Ovary (tissue), 9 donors: ENCODE data around the gene OGDHL. TPM values are rescaled to one million over a fixed set of nuclear protein-coding genes. Genes with fewer than 3 reads are reported as not detected.

Experiments
- DNase-seq, 5 donors: peaks; one replicate each; pipeline ENCODE4 v3.0.0-alpha.2; 2019 to 2020
- H3K27ac ChIP-seq, 2 donors: fragments of 200-600 bp; one replicate each; pipeline versions ENCODE4 v1.5.1 to v1.8.0; 2019 to 2022
- H3K27me3 ChIP-seq: fragments of 200-600 bp; one replicate; pipeline ENCODE4 v1.8.0; 2022
- H3K36me3 ChIP-seq: fragments of 200-600 bp; sonication (generic); one replicate; pipeline ENCODE4 v1.5.1; 2019
- H3K4me1 ChIP-seq: one replicate; pipeline ENCODE4 v1.8.1; 2013; ENCODE audit warnings: mild to moderate bottlenecking, moderate library complexity; ENCODE audit not compliant: insufficient read depth
- H3K4me3 ChIP-seq: fragments of 200-600 bp; sonication (generic); one replicate; pipeline ENCODE4 v1.5.1; 2017
- H3K9me3 ChIP-seq, 2 donors: fragments of 200-600 bp in 1 of 2; sonication (generic) in 1 of 2; one replicate each; pipeline versions ENCODE4 v1.5.1 to v1.8.1; 2013 to 2019; ENCODE audit warnings: mild to moderate bottlenecking in 1 of 2, moderate library complexity in 1 of 2
- EP300 ChIP-seq: sonication (generic); formaldehyde crosslinking; IDR thresholded peaks from one replicate; pipeline ENCODE4 v1.6.1; 2017; ENCODE audit warnings: antibody characterized with exemption
- POLR2A ChIP-seq: fragments of 450-650 bp; IDR thresholded peaks from one replicate; pipeline ENCODE4 v1.6.1; 2017; ENCODE audit warnings: antibody characterized with exemption, mild to moderate bottlenecking, moderate library complexity
- WGBS, 3 donors: extraction: QIAGEN DNeasy Blood & Tissue Kit in 1 of 3; methylation state at CpG; one replicate each; pipeline versions ENCODE4 v1.1.5 to v1.1.7; 2013 to 2017; 5-methylcytosine and 5-hydroxymethylcytosine counted together
- intact Hi-C, 4 donors: fragments of 100-400 bp; cut with DNase I; formaldehyde crosslinking; loops; one replicate each; pipeline versions ENCODE4 v1.11.0 to v1.15.1; 2022 to 2023
- polyA plus RNA-seq, 2 donors: library from polyadenylated mRNA; stranded (reverse); fragments of 200-250 nt in 1 of 2; fragments of 350-450 nt in 1 of 2; fragmentation: Illumina TruSeq in 1 of 2; extraction: RNeasy Lipid Tissue Mini Kit (QIAGEN cat#74804) in 1 of 2; gene quantifications; one replicate each; pipeline ENCODE4 v1.2.3, GENCODE V29; 2013 to 2014
- total RNA-seq, 7 donors: library from RNA; depleted of rRNA in 2 of 7; stranded (reverse); fragments of >200 nt in 2 of 7; fragmentation: NEBNext Ultra II Directional in 3 of 7; extraction: Animal tissue kit (Norgen Biotek cat#: 25700) in 3 of 7; gene quantifications; one replicate each; pipeline versions ENCODE4 v1.1.0 to v1.2.4, GENCODE V29; 2016 to 2023
- TF ChIP-seq, protein P1 (sequence below), 3 donors: fragments of 450-650 bp in 2 of 3; fragments of 200-600 bp in 1 of 3; IDR thresholded peaks; one replicate each; pipeline versions ENCODE4 v1.5.1 to v1.8.0; 2016 to 2022; ENCODE audit warnings: antibody characterized with exemption in 3 of 3, mild to moderate bottlenecking in 1 of 3
- donor health status: DM: no; HTN: no; CAD: no; lungs with moderate emphysema.
- donor health status: DM: no; HTN: no; CAD: no.
- donor health status: Bipolar disorder and iron deficiency.
- donor health status: DM: yes; HTN: yes; CAD: no.
- donor health status: DM: no; HTN: no; CAD: no.
- donor health status: DM: yes; HTN: yes; CAD: no.

Gene OGDHL
- total and polyA plus RNA-seq, 9 donors = 0.60 to 3.3 (median 1.9) TPM

DNA sequence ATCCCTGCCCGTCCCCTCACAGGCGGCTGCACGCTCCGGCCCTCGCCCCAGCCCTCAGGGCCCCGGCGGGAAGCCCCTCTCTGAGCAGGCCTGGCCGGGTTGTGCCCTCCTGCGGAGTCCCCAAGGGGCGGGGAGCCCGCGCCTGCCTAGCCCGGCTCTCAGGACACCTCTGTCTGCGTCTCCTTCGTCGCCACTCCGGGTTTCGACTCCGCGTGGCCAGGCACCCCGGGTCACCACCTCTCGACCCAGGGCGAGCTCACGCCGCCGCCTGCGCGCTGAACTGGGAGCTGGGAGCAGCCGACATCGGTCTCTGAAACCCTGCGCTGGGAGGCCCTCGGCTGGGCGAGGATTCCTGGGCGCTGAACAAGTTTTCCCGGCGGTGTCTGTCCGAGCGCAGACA is 6.2 kb upstream of the OGDHL start:
- no peaks in the 10 kb centered on the region for H3K4me1 ChIP-seq
- H3K36me3 ChIP-seq = no peaks in the 10 kb centered on the region
- peaks cover 0 to 4% of the 10 kb centered on the region in 2 donors for H3K9me3 ChIP-seq
- no peak for DNase-seq
- H3K27ac ChIP-seq = no peak overlapping the region
- whole genome bisulfite sequencing, 3 donors = 0 to 17% (median 1%) methylated on average over 7 to 38 of the region's 38 CpGs
- no peak overlapping the region for H3K4me3 ChIP-seq
- H3K27me3 ChIP-seq = no peaks in the 10 kb centered on the region
- intact Hi-C loops = no loop called here
- TF ChIP-seq EP300 (no peak), POLR2A (no peak)
- TF ChIP-seq, protein P1, sequence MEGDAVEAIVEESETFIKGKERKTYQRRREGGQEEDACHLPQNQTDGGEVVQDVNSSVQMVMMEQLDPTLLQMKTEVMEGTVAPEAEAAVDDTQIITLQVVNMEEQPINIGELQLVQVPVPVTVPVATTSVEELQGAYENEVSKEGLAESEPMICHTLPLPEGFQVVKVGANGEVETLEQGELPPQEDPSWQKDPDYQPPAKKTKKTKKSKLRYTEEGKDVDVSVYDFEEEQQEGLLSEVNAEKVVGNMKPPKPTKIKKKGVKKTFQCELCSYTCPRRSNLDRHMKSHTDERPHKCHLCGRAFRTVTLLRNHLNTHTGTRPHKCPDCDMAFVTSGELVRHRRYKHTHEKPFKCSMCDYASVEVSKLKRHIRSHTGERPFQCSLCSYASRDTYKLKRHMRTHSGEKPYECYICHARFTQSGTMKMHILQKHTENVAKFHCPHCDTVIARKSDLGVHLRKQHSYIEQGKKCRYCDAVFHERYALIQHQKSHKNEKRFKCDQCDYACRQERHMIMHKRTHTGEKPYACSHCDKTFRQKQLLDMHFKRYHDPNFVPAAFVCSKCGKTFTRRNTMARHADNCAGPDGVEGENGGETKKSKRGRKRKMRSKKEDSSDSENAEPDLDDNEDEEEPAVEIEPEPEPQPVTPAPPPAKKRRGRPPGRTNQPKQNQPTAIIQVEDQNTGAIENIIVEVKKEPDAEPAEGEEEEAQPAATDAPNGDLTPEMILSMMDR (IDR thresholded peaks at IDR 0.05) = no peak

DNA sequence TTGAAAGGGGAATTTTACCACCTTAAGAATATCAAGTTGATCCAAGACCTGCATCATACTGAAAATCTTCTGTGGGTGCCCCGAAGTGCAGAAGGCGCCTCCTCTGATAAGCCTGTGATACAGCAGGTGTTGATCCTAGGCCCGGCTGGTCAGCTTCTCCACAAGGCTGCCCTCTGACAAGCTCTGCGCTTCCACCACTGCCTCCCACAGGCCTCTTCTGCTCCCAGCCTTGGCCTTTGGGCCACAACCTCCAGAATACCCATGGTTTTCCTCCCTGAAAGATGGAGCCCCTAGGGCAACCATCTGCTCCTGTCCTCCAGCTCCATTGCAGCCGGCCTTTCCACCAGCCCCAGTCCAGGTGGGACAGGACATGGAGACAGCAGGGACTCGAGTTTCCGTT is 5.6 kb upstream of the OGDHL start:
- intact Hi-C loops = no loop called here
- DNase-seq = no peak
- no peaks in the 10 kb centered on the region for H3K27me3 ChIP-seq
- TF ChIP-seq POLR2A (no peak), EP300 (no peak)
- TF ChIP-seq, protein P1 (IDR thresholded peaks at IDR 0.05) = no peak
- WGBS, 3 donors = 39 to 47% (median 39%) methylated on average over 7 of the region's 7 CpGs
- H3K4me1 ChIP-seq = no peaks in the 10 kb centered on the region
- H3K4me3 ChIP-seq = no peak overlapping the region
- H3K36me3 ChIP-seq = no peaks in the 10 kb centered on the region
- H3K27ac ChIP-seq = no peak overlapping the region
- peaks cover 0 to 4% of the 10 kb centered on the region in 2 donors for H3K9me3 ChIP-seq

DNA sequence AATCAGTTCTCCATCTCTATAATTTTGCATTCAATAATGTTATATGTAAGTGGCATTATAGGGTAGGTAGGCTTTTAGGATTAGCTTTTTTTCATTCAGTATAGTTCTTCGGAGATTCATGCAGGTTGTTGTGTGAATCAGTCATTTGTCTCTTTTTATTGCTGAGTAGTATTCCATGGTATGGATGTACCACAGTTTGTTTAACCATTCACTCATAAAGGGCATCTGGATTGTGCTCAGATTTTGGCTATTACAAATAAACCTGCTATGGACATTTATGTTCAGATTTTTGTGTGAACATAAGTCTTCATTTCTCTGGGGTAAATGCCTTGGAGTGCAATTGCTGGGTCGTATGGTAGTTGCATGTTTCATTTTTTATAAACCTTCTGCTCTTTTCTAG is 4.4 kb upstream of the OGDHL start:
- DNase-seq = no peak

DNA sequence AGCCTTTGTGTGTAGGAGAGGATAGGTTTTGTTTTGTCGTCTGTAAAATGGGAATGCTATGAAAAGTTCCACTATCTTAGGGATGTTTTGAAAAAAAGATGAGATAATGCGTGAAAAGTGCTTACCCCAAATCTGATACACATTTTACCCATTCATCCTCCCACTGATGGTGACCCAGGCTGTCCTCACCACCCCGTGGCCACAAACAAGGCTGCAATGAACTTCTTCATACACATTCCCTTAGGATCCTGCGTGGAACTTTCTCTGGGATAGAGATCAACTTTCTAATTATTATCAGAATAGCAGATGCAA is 399 bp upstream of the OGDHL start:
- Histone ChIP-seq H3K4me3 (peak overlapping the region; percentile 28), H3K9me3 (no peaks in the 10 kb centered on the region), H3K4me1 (peaks cover 5% of the 10 kb centered on the region), H3K27me3 (no peaks in the 10 kb centered on the region), H3K36me3 (no peaks in the 10 kb centered on the region), H3K27ac (no peak overlapping the region)
- TF ChIP-seq EP300 (no peak), POLR2A (no peak)
- TF ChIP-seq, protein P1 (IDR thresholded peaks at IDR 0.05) = no peak
- no peak for DNase-seq
- WGBS, 3 donors = 29 to 34% (median 30%) methylated on average over 4 of the region's 4 CpGs
- intact Hi-C loops = no loop called here

More for the DNA sequence above, 4.4 kb upstream of the OGDHL start:
- H3K36me3 ChIP-seq = no peaks in the 10 kb centered on the region
- intact Hi-C loops = no loop called here
- TF ChIP-seq, protein P1 (IDR thresholded peaks at IDR 0.05) = no peak
- TF ChIP-seq POLR2A (no peak), EP300 (no peak)
- no peak overlapping the region for H3K27ac ChIP-seq
- H3K4me1 ChIP-seq = peaks cover 4% of the 10 kb centered on the region
- no peak overlapping the region for H3K4me3 ChIP-seq
- WGBS, 3 donors = 79 to 83% (median 82%) methylated on average over 2 of the region's 2 CpGs
- peaks cover 0 to 4% of the 10 kb centered on the region in 2 donors for H3K9me3 ChIP-seq
- no peaks in the 10 kb centered on the region for H3K27me3 ChIP-seq
